ENCODE results near the gene FAM3D.
A peak's percentile ranks its signal among the peaks of the same experiment; 100 is the strongest.

The FAM3D gene

GRCh38 chr3:58630076-58630709 is 36.4 kb downstream of the FAM3D start:
- DNase-seq (ENCODE audit: extremely low spot score, insufficient read length, low read depth) (peak; percentile 23), FAIRE-seq (peak; percentile 77)

- FAIRE-seq (no peak), DNase-seq (ENCODE audit: extremely low spot score, insufficient read length, low read depth) (no peak)
These were observed 36.9 kb downstream of the FAM3D start for GRCh38 chr3:58629629-58630028.

DNA sequence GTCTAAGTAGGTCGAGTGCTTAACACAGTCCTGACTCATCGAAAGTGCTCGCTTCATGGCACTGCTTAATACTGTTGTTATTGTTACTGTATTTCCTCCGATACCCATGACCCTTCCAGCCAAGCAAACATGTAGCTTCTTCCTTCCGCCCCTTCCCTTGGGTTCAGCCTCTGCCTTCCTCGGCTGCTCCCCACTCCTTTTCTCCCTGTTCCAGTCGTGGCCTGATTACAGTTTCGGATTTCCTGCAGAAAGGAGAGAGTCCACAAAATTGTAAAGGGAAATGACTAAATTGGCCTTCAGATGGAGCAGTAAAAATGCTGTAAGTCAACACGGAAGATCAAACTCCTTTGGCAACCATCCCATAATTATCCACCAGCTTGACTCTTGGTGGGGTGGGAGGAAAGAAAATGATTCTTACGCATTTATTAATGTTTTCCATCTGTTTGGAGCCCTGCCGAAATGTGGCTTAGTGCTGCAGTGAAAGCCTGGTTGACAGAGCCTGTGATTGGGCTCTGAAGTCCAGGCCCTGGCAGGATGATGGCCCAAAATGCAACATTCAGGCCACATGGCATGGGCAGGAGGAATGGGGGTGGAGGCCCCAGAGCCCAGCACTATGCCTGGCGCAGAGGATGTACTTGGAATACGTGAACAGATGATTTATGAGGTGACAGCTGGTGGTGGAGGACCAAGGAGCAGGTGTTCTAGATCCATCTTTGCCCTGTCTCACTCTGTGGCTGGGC is 37.6 kb downstream of the FAM3D start:
- FAIRE-seq (no peak), DNase-seq (ENCODE audit: extremely low spot score, insufficient read length, low read depth) (no peak)

DNA sequence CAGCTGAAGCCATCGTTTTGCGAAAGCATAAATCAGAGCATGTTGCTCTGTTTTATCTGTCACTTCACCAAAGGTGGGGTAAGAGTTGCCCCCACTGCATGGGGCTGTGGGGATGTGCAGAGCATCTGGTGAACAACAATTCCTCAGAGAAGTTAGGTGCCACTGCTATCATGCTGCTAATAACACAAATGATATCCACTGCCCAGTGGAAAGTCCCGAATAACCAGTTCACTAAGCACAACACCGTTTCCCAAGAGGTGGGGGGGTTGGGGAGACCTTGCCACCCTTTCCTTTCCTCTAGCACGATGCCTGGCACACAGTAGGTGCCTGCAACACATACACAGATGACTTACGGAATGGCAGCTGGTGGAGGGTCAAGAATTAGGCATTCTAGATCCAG is 38.6 kb downstream of the FAM3D start:
- FAIRE-seq (no peak), DNase-seq (ENCODE audit: extremely low spot score, insufficient read length, low read depth) (no peak)

DNA sequence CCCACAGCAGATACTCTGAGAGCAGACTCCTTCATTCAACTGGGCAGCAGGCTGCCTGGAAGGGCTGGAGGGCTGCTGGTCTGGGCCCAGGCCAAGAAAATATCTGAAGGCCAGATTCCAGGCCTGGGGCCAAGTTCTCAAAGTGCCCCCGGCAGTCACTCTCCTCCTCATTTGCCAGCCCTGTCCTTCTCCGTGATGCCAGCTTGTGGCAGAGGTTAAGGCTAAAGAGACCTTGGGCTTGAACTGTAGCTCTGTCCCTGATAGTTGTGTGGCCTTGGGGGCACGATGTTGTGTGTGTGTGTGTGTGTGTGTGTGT is 39.0 kb downstream of the FAM3D start:
- FAIRE-seq (no peak), DNase-seq (ENCODE audit: extremely low spot score, insufficient read length, low read depth) (no peak)

- FAIRE-seq, result no peak
- DNase-seq (ENCODE audit: extremely low spot score, insufficient read length, low read depth), result no peak
These were observed 39.6 kb downstream of the FAM3D start for GRCh38 chr3:58626841-58627569.

- no peak for FAIRE-seq
- DNase-seq (ENCODE audit: extremely low spot score, insufficient read length, low read depth), result no peak
These were observed 41.3 kb downstream of the FAM3D start for GRCh38 chr3:58625196-58625824.

DNA sequence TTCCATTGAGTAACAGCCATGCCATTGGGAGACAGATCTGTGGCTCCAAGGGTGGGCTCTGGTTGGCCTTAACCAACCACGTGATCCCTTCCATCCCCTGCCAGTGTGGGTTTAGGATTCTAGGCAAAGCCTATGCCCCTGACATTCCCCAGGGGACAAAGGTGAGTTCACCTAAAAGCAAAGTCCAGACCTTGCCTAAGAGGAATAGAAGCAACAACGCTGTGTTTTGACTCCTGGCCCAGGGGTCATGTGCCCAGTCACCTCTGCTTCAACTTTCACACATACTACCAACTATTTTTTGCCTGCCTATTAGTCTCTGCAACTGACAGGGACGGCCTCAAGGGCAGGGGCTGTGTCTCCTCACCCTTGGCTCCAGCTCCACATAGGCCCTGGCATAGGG is 42.0 kb downstream of the FAM3D start:
- no peak for FAIRE-seq

DNA sequence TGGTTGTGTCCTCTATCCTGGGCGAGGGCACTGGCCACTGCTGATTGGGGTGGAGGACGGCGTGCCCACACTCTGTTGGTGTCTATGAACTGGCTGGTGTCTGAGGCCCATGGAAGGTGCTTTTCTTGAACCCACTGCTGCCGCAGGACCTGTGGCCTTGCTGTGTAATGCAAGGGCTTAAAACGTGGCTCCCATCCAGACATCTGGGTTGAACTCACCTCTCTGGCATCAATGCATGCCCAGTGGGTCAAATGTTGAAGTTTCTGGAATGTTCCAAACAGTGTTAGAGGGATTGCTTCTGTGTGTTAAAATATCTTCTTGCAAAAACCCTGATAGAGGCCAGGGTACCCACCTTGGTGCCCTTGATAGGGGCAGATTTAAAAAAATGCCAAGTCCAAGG is 42.6 kb downstream of the FAM3D start:
- no peak for FAIRE-seq

More for the DNA sequence above, 42.0 kb downstream of the FAM3D start:
- no peak for DNase-seq (ENCODE audit: extremely low spot score, insufficient read length, low read depth)

GRCh38 chr3:58623478-58623877 is 43.1 kb downstream of the FAM3D start:
- FAIRE-seq (no peak), DNase-seq (ENCODE audit: extremely low spot score, insufficient read length, low read depth) (no peak)

More for the DNA sequence above, 42.6 kb downstream of the FAM3D start:
- DNase-seq (ENCODE audit: extremely low spot score, insufficient read length, low read depth), result no peak

DNA sequence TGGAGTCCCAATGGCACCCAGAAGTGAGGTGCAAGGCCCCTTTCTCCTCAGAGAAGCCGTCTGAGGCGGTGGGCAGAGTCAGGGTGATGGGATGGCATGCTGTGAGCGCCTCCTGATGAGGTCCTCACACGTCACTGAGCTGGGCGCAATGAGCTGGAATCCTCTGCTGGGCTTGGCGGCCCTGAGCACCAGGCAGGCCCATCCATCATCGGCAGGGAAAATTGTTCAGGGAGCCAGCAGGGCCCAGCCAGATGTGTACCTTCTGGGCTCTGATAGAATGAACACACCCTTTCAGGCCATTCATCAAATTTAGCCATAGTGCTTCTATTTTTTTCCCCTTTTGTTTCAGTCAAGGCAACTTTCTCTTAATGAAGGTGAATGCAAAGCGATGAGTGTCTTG is 43.7 kb downstream of the FAM3D start:
- no peak for FAIRE-seq

DNA sequence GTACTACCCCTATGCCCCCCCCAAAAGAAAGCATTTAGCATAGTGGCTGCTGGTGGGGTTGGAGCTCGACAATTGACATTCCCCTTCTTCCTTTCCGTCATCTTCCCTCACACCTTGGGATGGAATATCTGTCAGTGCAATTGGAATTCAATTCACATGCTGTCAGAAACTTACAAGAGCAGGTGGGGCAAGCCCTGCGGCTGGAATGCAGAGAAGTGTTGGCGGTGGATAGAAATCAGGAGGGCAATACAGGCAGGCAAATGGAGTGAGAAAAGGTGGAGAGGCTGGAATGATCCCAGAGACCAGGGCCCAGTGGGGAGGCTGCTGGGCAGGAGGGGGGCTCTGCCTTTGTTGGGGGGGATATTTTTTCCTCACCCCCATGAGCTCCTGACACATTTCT is 44.1 kb downstream of the FAM3D start:
- no peak for FAIRE-seq
- no peak for DNase-seq (ENCODE audit: extremely low spot score, insufficient read length, low read depth)

More for the DNA sequence above, 43.7 kb downstream of the FAM3D start:
- DNase-seq (ENCODE audit: extremely low spot score, insufficient read length, low read depth), result no peak

GRCh38 chr3:58621086-58621830 is 45.3 kb downstream of the FAM3D start:
- DNase-seq (ENCODE audit: extremely low spot score, insufficient read length, low read depth) (no peak), FAIRE-seq (no peak)

GRCh38 chr3:58620421-58620820 is 46.2 kb downstream of the FAM3D start:
- DNase-seq (ENCODE audit: extremely low spot score, insufficient read length, low read depth) (no peak), FAIRE-seq (no peak)

GRCh38 chr3:58617338-58617761 is 49.2 kb downstream of the FAM3D start:
- FAIRE-seq (no peak), DNase-seq (ENCODE audit: extremely low spot score, insufficient read length, low read depth) (no peak)

GRCh38 chr3:58613236-58614132 is 53.1 kb downstream of the FAM3D start:
- no peak for DNase-seq (ENCODE audit: extremely low spot score, insufficient read length, low read depth)

GRCh38 chr3:58612830-58613229 is 53.7 kb downstream of the FAM3D start:
- FAIRE-seq, result no peak
- DNase-seq (ENCODE audit: extremely low spot score, insufficient read length, low read depth), result no peak

More at GRCh38 chr3:58613236-58614132, 53.1 kb downstream of the FAM3D start:
- no peak for FAIRE-seq

DNA sequence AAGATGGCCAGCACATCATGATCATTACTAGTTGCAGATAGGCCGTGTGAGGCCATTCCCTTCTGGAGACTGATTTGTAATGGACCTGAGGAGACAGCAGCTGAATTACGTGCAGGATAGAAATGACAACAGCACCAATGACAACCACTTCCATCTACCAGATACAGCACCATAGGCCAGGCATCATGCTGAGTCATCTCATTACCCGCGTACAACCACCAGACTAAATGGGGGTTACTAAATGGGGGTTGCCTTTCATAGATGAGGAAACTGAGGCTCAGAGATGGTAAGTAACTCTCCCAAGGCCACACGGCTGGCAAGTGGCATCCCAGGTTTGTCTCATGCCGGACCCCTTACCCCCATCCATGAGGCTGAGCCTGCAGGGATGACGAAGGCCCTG is 56.6 kb downstream of the FAM3D start:
- peak; percentile 58 for FAIRE-seq
- DNase-seq (ENCODE audit: extremely low spot score, insufficient read length, low read depth), result peak; percentile 26

- FAIRE-seq (no peak), DNase-seq (ENCODE audit: extremely low spot score, insufficient read length, low read depth) (no peak)
These were observed 57.9 kb downstream of the FAM3D start for GRCh38 chr3:58608648-58609047.

Measured in GM18507 (cell line).